CMK (cell line): ENCODE results near the gene NFIB.

Experiments used
- DNase-seq: peaks from one replicate; pipeline ENCODE4 v3.0.0-alpha.2; 2010; ENCODE audit warnings: low read depth

NFIB gene

DNA sequence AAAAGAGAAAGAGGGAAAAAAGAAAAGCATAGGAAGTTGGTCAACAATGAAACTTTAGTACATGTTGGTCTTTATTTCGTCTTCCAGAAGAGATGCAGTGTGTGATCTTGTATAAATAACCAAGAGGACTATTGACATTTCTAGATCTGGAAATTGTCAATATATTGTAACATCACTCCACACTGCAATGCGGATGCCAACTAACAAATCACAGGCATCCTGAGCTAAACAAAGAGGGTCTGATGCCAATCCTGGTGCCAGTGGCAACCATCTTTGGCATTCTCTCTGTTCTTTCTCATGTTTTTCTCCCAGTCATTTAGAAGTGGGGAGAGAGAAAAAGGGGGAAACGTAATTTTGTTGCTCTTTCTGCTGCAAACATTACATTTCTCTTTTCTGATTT, 9.7 kb downstream of the NFIB start:
- DNase-seq: no peak

DNA sequence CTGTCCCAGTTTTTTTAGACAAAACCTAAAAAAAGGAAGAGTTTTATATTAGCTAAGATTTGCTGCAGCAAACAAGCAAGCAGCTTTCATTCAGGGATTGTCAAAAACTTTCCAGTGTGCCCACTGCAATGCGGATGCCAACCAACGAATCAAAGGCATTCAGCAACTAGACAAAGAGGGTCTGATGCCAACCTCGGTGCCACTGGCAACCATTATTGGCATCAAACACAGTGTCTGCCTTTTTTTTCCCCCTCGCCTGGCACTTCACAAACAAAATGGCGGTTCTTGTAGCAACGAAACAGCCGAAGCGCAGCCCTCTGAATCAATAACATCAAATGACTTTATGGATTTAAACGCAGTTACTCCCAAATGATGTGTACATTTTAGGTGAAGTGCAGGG, 10.4 kb downstream of the NFIB start:
- DNase-seq: no peak

DNA sequence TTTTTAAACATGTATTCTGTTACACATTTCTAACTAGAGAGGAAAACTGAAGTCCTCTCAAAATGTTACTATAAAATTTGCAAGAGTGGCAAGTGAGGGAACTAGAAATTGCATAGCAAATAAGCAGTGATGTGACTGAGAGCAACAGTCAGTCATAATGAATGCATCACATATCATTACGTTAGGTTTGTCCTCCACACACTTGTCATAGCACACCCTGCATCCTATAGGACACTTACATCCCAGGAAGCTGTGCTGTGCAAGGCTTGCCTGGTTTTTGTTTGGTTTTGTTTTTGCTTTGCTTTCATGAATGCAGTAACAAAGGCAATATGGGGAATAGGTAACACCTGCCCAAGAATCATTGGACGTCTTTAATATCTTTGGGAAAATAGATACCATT, 10.8 kb downstream of the NFIB start:
- no peak for DNase-seq

DNA sequence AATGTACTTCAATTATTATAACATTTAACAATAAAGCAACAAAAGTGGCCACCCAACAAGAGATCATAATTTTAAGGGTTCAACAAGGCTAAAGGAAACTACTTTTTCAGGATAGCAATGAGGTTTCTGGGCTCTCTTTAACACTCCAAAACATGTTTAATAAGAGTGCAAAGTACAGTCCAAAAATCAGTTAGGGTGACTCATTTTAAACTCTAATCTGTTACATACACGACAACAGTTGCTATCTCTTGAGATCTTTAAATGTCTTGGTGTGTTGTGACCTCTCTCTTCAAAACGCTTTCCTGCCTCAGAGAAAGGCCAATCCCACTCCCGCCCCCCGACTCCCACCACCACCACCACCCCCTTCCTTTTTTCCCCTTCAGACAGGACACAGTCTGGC, 11.5 kb downstream of the NFIB start:
- DNase-seq: no peak

DNA sequence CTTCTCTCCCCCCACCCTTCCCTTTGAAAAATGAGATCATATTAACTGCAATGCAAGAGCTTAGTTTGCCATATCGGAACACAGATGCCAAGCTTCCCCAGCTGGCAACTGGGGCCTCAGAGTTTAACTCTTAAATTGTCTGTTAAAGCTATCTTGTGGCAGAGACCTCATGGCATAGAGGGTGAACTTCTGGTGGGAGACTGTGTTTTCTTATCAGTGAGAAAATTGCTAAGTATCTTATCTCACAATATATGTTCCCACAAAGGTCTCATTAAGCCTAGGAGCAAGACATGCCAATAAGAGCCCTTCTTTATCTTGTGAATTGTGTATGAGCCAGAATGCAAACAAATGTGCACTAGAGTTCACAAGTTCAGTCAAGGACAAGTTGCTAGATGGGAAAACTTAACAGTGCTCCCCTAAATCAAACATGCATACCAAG, 12.3 kb downstream of the NFIB start:
- no peak for DNase-seq

DNA sequence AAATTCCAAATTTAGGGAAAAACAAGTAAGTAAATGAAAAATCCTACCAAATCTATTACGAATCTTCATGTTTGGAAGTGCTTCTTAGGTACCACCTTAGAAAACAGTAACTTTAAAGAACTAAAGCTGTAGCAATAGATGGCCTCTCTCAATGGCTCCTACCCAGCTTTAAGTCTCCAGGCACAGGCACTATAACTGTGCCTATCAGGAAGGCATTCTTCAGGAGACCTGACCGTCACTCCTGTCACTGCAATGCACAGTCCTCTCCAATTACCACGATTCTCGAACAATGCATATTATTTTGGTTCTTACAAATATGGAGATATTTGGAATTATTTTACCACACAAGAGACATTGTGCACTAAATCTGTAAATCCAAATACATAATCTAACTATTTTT, 12.9 kb downstream of the NFIB start:
- DNase-seq: no peak

DNA sequence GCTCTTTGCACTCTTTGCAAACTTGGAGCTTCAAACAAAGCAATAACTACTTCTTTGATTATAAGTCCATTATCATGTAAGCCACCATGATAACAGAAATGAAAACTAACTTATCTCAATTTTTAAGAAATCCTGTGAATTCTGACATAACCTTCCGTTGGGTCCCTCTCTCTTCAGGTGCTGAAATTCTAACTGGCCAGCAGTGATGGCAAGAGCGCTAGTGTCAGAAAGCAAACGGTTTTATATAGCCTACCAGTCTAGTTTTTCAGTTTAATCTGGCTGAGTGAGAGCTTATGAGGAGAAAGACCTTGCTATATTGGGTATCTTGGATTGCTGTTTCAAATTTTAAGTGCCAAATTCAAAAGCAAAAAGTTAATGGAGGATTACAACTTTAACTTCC, 13.4 kb downstream of the NFIB start:
- DNase-seq: no peak

DNA sequence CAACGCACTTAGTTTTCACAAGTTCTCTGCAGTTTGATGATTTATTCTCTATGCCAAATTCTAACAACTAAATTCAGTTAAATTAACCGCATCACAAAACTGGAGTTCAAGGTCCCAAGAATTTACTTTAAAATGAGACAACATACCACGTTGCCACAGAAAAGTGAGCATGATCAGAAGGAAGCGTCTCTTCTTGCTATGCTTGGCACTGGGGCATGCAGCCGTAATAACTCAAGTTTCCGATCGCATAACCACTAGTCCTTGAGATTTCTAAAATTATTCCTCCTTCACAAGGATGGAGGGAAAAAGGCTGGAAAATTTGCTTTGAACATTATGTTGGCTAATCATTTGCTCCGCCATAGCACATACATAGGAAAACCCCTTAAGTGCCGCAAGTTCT, 13.9 kb downstream of the NFIB start:
- DNase-seq: no peak

DNA sequence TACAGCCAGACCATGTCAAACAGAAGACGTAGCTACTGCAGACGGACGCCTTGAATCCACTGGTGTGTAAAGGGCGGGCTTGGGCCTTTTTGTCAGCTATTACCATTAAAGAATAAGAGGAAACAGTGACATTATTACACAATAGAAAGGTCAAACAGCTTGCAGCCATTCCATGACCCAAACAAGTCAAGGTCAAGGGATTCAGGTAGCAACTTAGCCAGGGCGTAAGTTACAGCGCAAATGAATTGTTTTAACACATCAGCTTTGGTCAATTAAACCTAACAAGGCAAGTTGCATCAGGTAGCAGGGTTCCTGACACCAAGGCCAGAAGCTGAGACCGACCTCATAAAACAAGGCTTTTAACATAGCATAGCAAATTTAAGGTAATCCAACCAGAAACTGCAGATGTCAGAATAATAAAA, 15.3 kb downstream of the NFIB start:
- DNase-seq: no peak

DNA sequence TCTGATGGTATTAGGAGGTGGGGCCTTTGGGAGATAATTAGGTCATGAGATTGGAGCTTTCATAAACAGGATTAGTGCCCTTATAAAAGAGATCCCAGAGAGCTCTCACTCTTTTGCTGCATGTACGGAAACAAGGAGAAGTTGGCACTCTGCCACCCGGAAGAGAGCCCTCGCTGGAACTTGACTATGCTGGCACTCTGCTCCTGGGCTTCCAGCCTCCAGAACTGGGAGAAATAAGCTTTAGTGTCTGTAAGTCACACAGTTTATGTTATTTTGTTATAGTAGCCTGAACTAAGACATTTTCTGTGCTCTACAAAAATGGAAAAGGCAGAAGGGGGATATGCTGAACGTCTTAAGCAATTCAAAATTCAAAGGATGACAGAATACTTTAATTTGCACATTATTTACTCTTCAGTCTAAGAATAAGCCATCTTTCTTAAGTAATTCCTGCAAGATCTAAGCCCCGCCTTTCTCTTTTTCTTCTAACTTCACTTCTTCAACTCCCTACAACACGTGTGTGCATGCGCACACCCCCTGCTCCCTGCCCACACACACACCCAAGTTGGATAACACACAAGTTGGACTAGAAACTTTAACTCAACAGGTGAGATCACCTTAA, 17.3 kb downstream of the NFIB start:
- DNase-seq: no peak

DNA sequence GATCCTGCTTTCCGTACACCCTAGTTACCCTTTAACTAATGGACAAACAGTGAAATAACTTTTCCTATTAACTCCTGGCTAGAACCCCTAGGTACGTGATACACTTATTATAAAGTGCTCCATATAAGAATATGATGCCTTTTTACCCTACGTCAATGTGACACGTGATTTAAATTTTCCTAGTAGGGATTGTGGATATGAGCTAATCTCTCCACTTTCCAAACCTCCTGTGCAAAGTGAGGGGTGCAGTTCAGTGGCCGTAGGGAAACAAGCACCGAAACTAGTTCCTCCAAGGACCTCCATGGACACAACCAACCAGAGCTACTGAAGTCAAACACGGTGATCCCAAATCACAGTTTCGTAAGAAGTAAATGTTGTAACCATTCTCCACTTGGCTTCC, 19.3 kb downstream of the NFIB start:
- no peak for DNase-seq

DNA sequence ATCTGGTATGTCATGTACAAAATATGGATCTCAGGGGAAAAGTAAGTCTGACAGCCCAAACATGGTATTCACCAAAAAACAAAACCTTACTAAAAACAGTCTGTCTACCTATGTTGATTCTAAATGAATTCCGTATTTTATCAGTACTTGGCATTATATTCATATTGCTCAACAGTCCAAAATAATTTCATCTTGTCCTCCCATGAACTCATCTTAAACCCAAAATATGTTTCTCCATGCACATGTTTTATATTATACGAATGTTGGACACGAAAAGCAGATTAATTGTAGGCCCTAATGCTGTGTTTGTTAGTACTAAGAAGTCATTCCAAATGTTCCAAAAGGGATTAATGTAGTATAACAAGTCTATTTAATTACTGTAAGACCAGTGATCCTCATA, 20.1 kb downstream of the NFIB start:
- DNase-seq: no peak

DNA sequence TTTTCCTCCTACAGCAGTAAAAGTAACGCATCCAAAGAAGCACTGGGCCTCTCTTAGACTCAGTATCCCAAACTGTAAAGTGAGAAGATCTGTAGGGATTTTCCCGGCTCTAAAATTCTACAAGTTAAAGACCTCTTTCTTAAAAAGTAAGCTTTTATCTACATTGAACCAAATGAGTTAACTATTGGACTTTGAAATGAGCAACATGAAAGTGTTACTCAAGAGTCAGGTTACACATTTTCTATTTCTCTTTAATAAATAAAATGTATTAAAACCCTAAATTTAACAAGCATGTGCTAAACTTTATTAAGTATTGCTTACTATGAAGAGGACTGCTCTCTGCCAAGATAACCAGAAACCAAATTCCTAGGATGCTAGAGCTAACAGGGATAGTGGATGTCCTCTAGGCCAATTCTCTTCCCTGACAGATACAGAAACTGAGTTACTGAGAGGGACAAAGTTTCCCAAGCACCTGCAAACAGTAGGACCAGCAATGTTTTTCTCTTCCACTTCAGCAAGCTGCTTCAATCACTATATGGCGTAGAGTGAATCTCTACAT, 21.7 kb downstream of the NFIB start:
- DNase-seq: no peak

DNA sequence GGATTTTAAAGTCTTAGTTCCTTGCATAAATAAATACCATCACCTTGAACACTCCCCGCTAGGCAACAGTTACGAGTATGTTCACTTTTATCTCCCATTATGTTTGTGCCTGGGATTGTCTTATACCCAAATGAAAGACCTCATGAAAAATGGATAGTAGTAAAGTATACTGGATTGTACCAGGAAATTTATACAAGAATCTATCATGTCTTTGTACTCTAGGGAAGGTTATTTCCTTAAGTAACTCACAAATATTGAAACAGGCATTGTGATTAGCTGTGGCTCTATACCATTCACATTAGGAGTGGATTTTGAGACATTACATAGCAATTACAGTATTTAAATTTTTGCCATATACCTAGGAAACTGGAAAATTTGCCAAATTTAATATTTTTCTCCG, 24.0 kb downstream of the NFIB start:
- DNase-seq: no peak

DNA sequence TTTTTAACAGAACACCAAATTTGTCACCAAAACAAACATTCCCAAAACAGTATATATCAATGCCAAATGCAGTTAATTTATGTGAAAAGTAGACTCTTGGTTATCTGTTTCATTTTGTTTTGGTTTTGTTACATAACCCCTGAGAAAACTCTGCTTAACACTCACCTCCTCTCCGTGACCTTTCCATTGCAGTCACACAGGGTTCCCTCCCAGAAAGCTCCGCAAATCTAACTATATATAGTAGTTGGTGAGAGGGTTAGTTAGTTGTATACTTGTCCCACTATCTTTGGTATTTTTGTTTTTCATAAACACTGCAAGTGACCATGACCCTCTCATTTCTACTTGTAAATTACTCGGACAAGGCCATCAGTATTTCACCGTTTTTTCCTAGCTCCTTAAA, 25.5 kb downstream of the NFIB start:
- no peak for DNase-seq

DNA sequence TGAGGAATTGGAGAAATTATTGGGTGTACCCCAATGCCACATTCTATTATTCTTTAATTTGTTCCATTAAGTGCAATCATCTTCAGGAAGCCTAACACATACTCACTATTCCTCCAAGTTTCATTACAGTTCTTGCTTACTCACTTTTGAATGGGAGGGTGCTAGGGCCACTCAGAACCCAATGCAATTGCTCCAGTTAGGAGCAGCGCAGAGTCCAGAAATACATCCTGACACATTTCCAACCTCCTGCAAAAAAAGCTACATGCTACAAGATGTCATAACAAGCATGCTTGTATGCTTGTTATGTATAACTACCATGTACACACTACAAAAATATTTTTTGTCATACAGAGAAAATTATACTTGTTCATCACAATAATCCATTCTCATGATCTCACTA, 27.8 kb downstream of the NFIB start:
- no peak for DNase-seq

DNA sequence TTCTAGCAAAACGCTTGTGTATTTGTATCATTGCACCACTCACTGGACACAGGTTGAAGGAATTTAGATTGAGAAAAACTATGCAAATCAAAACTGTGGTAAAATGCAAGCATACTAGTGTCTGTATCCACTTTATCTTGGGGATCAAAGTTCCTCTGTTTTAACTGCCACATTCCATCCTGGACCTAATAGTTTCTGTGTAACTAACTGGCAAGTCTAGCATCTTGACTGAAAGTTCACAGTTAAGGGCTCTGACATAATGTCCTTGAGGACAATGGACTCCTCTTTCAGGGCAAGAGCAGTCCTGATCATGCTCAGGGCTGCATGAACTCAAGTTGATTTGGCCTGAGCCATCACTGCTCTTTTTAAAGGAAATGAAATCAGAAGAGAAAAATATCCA, 30.7 kb downstream of the NFIB start:
- no peak for DNase-seq

DNA sequence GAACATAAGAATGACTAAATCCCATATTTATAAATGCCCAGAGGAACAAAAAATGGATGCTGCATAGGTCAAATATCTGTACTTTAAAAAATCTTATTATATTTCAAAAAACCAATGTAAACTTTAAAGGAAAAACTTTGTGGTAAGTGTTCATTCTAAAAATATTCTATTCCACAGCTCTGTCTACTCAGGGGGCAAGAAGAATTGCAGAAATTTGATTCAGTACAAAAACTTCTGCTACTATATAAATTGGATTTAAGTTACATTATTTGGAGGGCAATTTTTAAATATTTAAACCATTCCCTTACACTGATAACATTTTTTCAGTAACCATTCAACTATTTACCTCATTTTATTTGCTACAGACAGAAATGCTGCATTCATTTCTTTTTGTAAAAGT, 32.1 kb downstream of the NFIB start:
- DNase-seq: no peak

DNA sequence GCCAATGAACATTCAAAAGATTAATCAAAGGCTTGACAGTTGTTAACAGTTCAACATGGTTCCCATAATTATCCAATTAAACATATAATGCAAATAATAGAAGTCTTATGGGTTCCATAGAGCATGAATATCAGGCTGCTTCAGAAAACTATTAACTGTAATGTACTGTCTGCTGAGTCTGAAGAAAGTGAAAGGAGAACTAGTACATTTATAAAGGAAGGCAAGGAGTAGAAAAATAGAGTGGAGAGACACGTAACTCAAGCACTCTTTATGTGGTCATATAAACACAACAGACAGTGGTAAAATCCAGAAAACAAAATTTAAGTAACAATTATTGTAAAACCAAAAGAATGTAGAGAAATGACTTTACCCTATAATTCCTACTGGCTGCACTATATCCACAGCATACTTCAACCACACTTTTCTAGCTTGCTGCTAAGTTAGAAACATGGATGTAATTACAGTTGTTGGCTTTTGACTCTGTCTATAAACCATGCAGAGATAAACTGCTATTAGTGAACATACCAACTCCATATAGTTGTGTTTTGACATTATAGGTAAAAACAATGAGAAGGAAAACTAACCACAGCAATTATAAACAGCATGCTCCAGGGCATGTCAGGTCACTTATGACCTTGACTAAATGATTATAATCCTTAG, 32.7 kb downstream of the NFIB start:
- DNase-seq: no peak

DNA sequence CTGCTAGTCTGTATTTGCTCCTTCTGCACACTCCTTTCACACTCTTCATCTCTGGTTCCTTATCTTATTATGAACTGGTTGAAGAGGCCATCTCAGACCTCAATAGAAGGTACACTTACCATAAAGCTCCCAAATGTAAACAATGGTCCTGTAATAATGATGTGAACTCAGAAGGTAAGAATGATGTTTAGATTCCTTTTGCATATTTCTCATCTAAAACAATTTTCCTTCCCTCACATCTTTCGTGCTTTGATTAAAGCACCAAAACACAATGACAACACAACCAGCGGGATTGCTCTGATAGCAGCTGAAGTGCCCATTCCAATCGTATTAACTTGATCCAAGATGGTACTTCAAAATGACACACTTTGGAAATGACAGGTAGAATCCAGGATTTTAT, 34.3 kb downstream of the NFIB start:
- DNase-seq: no peak

DNA sequence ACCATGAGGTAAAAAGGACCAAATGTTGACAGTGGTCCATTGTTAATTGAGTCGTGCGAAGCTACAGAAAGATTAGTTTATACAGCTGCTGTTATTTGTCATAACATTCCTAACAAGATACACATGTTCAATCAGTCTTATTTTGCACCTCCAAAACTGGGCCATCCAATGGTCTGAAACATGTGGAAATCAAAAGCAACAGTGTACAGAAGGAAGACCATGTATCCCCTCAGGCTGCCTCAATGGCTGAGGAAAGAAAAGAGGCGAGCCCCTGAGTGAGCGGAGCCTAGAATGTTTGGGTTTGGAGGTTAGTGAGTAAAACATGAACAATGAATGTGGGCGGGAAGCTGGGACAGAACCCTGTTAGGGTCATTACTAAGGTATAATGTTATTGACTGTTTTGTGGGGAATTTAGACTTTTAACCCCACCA, 35.6 kb downstream of the NFIB start:
- no peak for DNase-seq

DNA sequence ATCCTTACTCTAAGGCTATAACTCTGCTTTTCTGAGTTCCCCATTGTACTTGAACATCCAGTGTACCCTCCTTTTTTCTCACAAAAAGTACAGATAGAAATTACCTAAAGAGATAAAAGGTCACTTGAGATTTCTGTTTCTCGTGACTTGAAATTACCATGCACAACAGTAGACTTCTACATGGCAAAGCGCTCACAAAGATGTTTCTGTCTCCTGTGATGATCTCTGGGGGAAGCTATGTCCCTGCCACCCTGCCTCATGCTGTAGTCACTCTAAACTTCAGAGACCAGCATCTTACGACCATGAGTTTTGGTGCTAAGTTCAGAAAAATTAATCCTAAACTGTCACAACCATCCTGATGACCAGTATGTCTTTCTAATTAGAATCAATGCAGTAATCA, 36.2 kb downstream of the NFIB start:
- DNase-seq: no peak

DNA sequence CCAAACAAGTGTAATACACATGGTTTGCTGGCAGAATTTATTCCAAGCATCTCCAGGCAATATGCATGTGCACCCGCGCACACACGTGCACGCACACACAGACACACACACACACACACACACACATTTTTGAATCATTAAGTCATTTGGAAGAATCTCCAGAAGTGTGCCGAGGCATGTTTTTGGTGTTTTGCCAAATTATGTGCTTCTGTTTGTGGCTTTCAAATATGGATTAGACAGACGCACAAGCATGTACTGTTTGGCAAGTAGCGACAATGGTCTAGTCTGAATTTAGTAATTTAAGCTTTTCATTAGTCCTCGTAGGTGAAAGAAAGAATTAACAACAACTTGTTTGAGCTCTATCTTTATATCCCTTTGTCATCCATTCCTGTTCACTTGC, 36.7 kb downstream of the NFIB start:
- DNase-seq: no peak

DNA sequence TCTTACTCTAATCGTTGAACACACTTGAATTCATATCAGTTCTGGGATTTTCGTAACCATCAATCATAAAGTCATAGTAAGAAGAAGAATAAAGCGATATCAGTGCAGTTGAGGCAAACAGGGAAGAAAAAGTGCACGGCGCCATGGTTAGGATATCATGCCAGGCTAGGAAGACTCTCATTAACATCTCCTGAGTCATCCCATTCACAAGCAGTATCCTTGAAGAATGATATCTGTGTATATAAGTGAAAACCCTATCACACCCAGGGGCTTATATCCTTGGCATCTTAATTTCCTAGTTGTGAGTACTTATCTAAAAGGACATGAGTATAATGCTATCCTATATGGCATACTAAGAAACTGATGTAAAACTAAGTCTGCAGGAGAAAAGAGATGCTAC, 38.6 kb downstream of the NFIB start:
- DNase-seq: no peak
